ENCODE data around the gene DGKD.

GRCh38 chr2:233369897-233370685 lies 15.8 kb downstream of the DGKD start:
- TF ChIP-seq POLR2AphosphoS5 (IDR thresholded peaks at IDR 0.05; ENCODE audit: low read depth, low read length) (no peak), TAF1 (IDR thresholded peaks at IDR 0.05; ENCODE audit: low read depth, low read length) (no peak)

Data from GM12891 (cell line).